RWPE2 (cell line): ENCODE measurements around the gene KCNG3.

Experiments
- ATAC-seq: fragments of 200-7000 bp; cut with Tn5 transposase; 3 replicates; pipeline ENCODE4 v1.9.1; 2021; ENCODE audit warnings: low read depth
- DNase-seq: peaks from one replicate; pipeline ENCODE4 v3.0.0-alpha.2; 2020; ENCODE audit warnings: low spot score
- H3K27ac ChIP-seq: fragments of 450-650 bp; 2 replicates; pipeline ENCODE4 v1.5.1; 2017; ENCODE audit warnings: mild to moderate bottlenecking; ENCODE audit not compliant: poor library complexity, severe bottlenecking
- H3K27me3 ChIP-seq: fragments of 250-450 bp; sonication (Bioruptor Pico); 2 replicates; pipeline ENCODE4 v1.5.1; 2021; ENCODE audit warnings: mild to moderate bottlenecking, moderate library complexity; ENCODE audit not compliant: insufficient read depth, poor library complexity, severe bottlenecking
- H3K36me3 ChIP-seq: fragments of 250-450 bp; sonication (Bioruptor Pico); 2 replicates; pipeline ENCODE4 v1.5.1; 2020; ENCODE audit warnings: low read depth, mild to moderate bottlenecking, moderate library complexity
- H3K4me1 ChIP-seq: fragments of 250-450 bp; sonication (Bioruptor Pico); 2 replicates; pipeline ENCODE4 v1.5.1; 2021; ENCODE audit warnings: mild to moderate bottlenecking, moderate library complexity; ENCODE audit not compliant: insufficient read depth, poor library complexity, severe bottlenecking
- H3K4me3 ChIP-seq: fragments of 250-450 bp; sonication (Bioruptor Pico); 2 replicates; pipeline ENCODE4 v1.5.1; 2021; ENCODE audit warnings: mild to moderate bottlenecking, moderate library complexity; ENCODE audit not compliant: severe bottlenecking
- H3K9me3 ChIP-seq: fragments of 250-450 bp; sonication (Bioruptor Pico); 2 replicates; pipeline ENCODE4 v1.5.1; 2021; ENCODE audit warnings: mild to moderate bottlenecking, moderate library complexity; ENCODE audit not compliant: severe bottlenecking
- CTCF ChIP-seq: fragments of 450-650 bp; IDR thresholded peaks from one replicate; pipeline ENCODE4 v1.5.1; 2017; ENCODE audit warnings: mild to moderate bottlenecking, moderate library complexity; ENCODE audit not compliant: poor library complexity, severe bottlenecking

The KCNG3 gene

GRCh38 chr2:42392191-42392590 lies 101.6 kb downstream of the KCNG3 start:
- Histone ChIP-seq H3K27me3 (no peaks in the 10 kb centered on the region), H3K9me3 (no peaks in the 10 kb centered on the region), H3K36me3 (no peaks in the 10 kb centered on the region), H3K4me1 (no peaks in the 10 kb centered on the region), H3K27ac (no peak overlapping the region), H3K4me3 (no peak overlapping the region)
- TF ChIP-seq CTCF, result no peak
- ATAC-seq (no peak), DNase-seq (no peak)
